GM12878 (cell line): ENCODE measurements around the gene RNASE7. TPM values are rescaled to one million over a fixed set of nuclear protein-coding genes. Genes with fewer than 3 reads are reported as not detected.

ENCODE experiments used
- CTCF ChIP-seq, 3 experiments: IDR thresholded peaks in 2 of 3; conservative IDR thresholded peaks in 1 of 3; 2 replicates each; pipeline ENCODE4 v1.5.1; 2011; ENCODE audit warnings: low read depth in 3 of 3, low read length in 3 of 3, mild to moderate bottlenecking in 3 of 3, control low read depth in 2 of 3, moderate library complexity in 2 of 3, inconsistent platforms in 1 of 3, mixed read lengths in 1 of 3; ENCODE audit not compliant: control insufficient read depth in 2 of 3, insufficient read depth in 1 of 3; ENCODE audit errors: extremely low read depth in 1 of 3
- E4F1 ChIP-seq: fragments of 450-650 bp; IDR thresholded peaks from 2 replicates; pipeline ENCODE4 v1.6.1; 2018; ENCODE audit warnings: borderline replicate concordance, mild to moderate bottlenecking; ENCODE audit not compliant: partially characterized antibody
- IRF5 ChIP-seq: fragments of 450-650 bp; IDR thresholded peaks from 2 replicates; pipeline ENCODE4 v1.6.1; 2017; ENCODE audit warnings: borderline replicate concordance
- JUNB ChIP-seq: IDR thresholded peaks from 2 replicates; pipeline ENCODE4 v1.6.1; 2016; ENCODE audit warnings: antibody characterized with exemption, mild to moderate bottlenecking
- LARP7 ChIP-seq: fragments of 450-650 bp; IDR thresholded peaks from 2 replicates; pipeline ENCODE4 v1.6.1; 2017; ENCODE audit warnings: mild to moderate bottlenecking
- MTA2 ChIP-seq: fragments of 450-650 bp; IDR thresholded peaks from 2 replicates; pipeline ENCODE4 v1.6.1; 2016; ENCODE audit warnings: low read depth, mild to moderate bottlenecking, moderate library complexity
- PBX3 ChIP-seq: IDR thresholded peaks from 2 replicates; pipeline ENCODE4 v1.6.1; 2011; ENCODE audit warnings: mild to moderate bottlenecking, low read depth, low read length, moderate library complexity; ENCODE audit not compliant: insufficient replicate concordance
- POLR2AphosphoS5 ChIP-seq: IDR thresholded peaks from 2 replicates; pipeline ENCODE4 v1.6.1; 2011; ENCODE audit warnings: mild to moderate bottlenecking, low read length, inconsistent platforms
- ZNF687 ChIP-seq: fragments of 450-650 bp; IDR thresholded peaks from 2 replicates; pipeline ENCODE4 v1.6.1; 2017; ENCODE audit warnings: mild to moderate bottlenecking, moderate library complexity
- polyA plus RNA-seq, 11 experiments: library from polyadenylated mRNA; depleted of rRNA in 4 of 11; unstranded in 6 of 11; stranded (reverse) in 5 of 11; fragments of >200 nt; fragmentation: Nextera tagmentation in 4 of 11; fragmentation: Illumina TruSeq in 1 of 11; extraction: Ambion mirVana in 4 of 11; extraction: Trizol in 1 of 11; gene quantifications; 1 replicate in 1 of 11; 2 replicates in 10 of 11; pipeline versions ENCODE4 v1.2.1 to v1.2.3, GENCODE V29; 2011 to 2016; ENCODE audit warnings: inconsistent platforms in 2 of 11, missing spikeins in 2 of 11, low read depth in 1 of 11
- total RNA-seq, 4 experiments: library from RNA; depleted of rRNA in 3 of 4; stranded (reverse); fragments of >200 nt in 3 of 4; fragmentation: Illumina TruSeq in 1 of 4; extraction: Trizol in 1 of 4; gene quantifications; 2 replicates each; pipeline versions ENCODE4 v1.2.1 to v1.2.3, GENCODE V29; 2013 to 2021

The RNASE7 gene
- total and polyA plus RNA-seq, 10 of the 15 experiments (the other 5 are each of a cell fraction or from before 2014, with no cell fraction given) = not detected

- TF ChIP-seq IRF5 (no peak), PBX3 (no peak), ZNF687 (no peak), LARP7 (no peak), CTCF (IDR thresholded peaks at IDR 0.05 in 2 of 3, conservative IDR thresholded peaks at IDR 0.05 in 1 of 3; ENCODE audit: control insufficient read depth in 2 of 3, extremely low read depth in 1 of 3, insufficient read depth in 1 of 3, low read depth in 3 of 3, low read length in 3 of 3) (no peak), E4F1 (no peak), MTA2 (no peak), POLR2AphosphoS5 (no peak), JUNB (no peak)
Measured at GRCh38 chr14:21020977-21021545, 21.1 kb upstream of the RNASE7 start (continued).
